Activated T-cell treated with anti-CD3 and anti-CD28 coated beads, Interleukin-2, amount 50 U/mL, for 24 hours (primary cell): ENCODE measurements around the gene PRKAG2.

Experiments used
- DNase-seq: peaks from one replicate; pipeline ENCODE4 v3.0.0-alpha.2; 2020
- H3K27ac Mint-ChIP-seq: 2 replicates; pipeline ENCODE4 v1.8.0; 2020; ENCODE audit warnings: mild to moderate bottlenecking, mixed read lengths
- H3K27me3 Mint-ChIP-seq: 2 replicates; pipeline ENCODE4 v1.8.0; 2020; ENCODE audit warnings: mixed read lengths
- H3K36me3 Mint-ChIP-seq: 2 replicates; pipeline ENCODE4 v1.8.0; 2020; ENCODE audit warnings: low read depth, mixed read lengths
- H3K4me1 Mint-ChIP-seq: 2 replicates; pipeline ENCODE4 v1.8.0; 2020; ENCODE audit warnings: low read depth, mixed read lengths
- H3K4me3 Mint-ChIP-seq: 2 replicates; pipeline ENCODE4 v1.8.0; 2020; ENCODE audit warnings: mild to moderate bottlenecking, moderate library complexity, mixed read lengths
- H3K9me3 Mint-ChIP-seq: 2 replicates; pipeline ENCODE4 v1.8.0; 2020; ENCODE audit warnings: mixed read lengths

The PRKAG2 gene

GRCh38 chr7:151507806-151508205, 369.1 kb downstream of the PRKAG2 start:
- Mint-ChIP-seq H3K36me3 (peaks cover 27% of the 10 kb centered on the region), H3K4me3 (no peak overlapping the region), H3K27ac (no peak overlapping the region), H3K27me3 (no peaks in the 10 kb centered on the region), H3K4me1 (peaks cover 81% of the 10 kb centered on the region), H3K9me3 (no peaks in the 10 kb centered on the region)
- DNase-seq, result no peak

DNA sequence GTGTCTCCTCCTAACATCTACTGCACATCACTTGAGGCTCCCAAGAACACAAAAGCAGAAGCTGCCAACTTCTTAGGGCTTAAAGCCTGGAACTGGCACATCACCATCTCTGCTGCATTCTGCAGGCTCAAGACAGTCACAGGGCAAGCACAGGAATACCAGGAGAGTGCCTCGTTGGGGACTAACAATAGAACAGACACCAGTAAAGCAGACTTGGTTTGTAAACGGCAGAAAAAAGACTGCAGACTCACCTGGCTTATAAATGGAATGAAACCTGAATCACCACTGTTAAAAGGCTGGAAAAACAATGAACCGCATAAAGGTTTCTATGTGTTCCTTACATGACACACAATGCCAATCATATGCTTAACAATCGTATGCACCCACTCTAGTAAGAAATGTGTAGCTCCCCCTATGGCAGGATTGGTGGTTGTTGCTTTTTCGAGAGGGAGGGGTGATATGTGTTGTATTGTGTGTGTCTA, 370.0 kb downstream of the PRKAG2 start:
- H3K4me3 Mint-ChIP-seq, result no peak overlapping the region
- H3K9me3 Mint-ChIP-seq, result no peaks in the 10 kb centered on the region
- no peak overlapping the region for H3K27ac Mint-ChIP-seq
- H3K27me3 Mint-ChIP-seq, result no peaks in the 10 kb centered on the region
- H3K36me3 Mint-ChIP-seq, result peaks cover 27% of the 10 kb centered on the region
- H3K4me1 Mint-ChIP-seq, result peaks cover 80% of the 10 kb centered on the region
- no peak for DNase-seq
